GM08714 (cell line): ENCODE measurements around the gene ATP13A3.
"Not testable (repeated sequence)": the region's sequence is repeated elsewhere in the genome, so short reads cannot be mapped to it uniquely, and the experiment has no call there.

Experiments used
- H3K4me3 ChIP-seq: fragments of 200-500 bp; sonication (Bioruptor generic); 2 replicates; pipeline ENCODE4 v1.5.1; 2014; ENCODE audit warnings: mild to moderate bottlenecking, low read length, inconsistent platforms
- ZNF274 ChIP-seq: IDR thresholded peaks from 2 replicates; pipeline ENCODE4 v1.6.1; 2012; ENCODE audit warnings: mild to moderate bottlenecking, low read depth, low read length

ATP13A3 gene

DNA sequence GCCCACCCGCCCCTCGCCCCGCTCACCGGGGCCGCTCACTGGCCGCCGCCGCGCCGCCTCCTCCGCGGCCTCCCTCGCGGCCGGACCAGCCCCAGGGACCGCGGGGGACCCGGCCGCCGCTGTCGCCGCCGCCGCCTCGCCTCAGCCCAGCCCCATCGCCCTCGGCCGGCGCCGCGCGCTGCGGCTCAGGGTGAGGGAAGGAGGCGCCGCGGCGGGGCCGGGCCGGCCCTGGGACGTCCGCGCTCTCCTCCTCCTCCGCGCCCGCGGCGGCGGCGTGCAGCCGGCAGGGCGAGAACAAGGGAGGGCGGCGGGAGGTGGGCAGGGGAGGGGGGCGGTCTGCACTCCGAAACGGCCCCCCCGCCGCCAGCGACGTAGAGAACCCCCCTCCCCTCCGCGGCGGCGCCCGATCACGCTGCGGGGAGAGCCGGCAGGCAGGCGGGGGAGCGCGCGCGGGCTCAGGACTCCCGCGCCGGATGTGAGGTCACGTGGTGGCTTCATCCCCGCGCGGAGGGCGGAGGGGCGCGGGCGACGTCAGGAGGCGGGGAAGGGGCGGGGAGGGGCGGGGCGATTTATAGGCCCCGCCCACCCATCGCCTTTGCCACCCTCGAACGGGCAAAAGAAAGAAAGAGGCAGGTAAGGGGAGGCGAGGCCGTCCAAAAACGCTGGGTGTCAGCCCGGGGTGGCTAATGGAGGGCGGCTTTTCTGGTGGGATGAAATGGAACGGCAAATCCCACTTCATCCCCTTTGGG, at the start of gene ATP13A3:
Gene ATP13A3, minus strand, starts transcription at position 463 of the 749 bp plus-strand sequence. CDS start 24,812 bp downstream, outside the sequence.
- TF ChIP-seq ZNF274: no peak
- peak within 1 kb of the TSS; percentile 81 for H3K4me3 ChIP-seq

DNA sequence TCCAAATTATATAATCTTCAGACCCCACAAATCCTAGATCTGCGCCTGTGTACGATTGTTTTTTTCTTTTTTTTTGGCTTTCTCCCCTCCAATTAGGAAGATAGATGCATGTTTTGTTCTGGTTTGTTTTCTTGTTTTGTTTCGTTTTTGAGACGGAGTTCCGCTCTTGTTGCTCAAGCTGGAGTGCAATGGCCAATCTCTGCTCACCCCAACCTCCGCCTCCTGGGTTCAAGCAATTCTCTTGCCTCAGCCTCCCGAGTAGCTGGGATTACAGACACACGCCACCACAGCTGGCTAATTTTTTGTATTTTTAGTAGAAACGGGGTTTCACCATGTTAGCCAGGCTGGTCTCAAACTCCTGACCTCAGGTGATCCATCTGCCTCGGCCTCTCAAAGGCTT, 48.4 kb upstream of the ATP13A3 start:
- H3K4me3 ChIP-seq: not testable (repeated sequence)

DNA sequence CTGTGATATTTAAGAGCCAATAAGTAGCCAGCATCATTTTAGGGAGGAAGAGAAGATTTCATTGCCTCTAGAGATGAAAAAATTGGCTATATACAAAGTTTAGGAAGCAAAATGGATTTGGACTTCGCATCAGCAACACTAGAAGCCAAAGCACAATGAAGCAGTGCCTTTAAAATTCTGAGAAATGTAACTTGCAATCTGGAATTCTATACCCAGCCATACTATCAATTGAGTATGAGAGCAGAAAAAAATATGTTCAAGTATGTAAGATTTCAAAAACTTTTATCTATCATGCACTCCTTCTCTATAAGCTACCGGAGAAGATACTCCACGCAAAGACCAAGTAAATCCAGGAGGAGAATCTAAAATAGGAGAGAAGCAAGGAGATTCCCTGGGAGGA, 47.4 kb upstream of the ATP13A3 start:
- no peak for TF ChIP-seq ZNF274
- H3K4me3 ChIP-seq: no peak overlapping the region

DNA sequence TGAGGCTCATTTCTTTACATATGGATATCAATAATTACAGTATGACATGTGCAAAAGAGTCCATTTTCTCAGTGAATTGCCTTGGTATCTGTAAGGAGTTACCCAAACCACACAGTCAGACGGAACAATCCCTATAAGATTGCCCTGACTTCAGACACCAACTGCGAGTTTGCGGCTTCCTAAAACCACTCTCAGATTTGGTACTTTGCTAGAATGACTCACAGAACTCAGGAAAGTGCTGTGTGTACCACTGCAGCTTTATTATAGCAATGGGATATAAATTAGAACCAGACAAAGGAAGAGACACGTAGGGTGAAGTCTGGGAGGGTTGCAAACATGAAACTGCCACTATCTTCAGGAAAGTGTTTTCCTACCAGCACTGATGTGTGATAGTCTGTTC, 45.8 kb upstream of the ATP13A3 start:
- H3K4me3 ChIP-seq: no peak overlapping the region
- TF ChIP-seq ZNF274: no peak

DNA sequence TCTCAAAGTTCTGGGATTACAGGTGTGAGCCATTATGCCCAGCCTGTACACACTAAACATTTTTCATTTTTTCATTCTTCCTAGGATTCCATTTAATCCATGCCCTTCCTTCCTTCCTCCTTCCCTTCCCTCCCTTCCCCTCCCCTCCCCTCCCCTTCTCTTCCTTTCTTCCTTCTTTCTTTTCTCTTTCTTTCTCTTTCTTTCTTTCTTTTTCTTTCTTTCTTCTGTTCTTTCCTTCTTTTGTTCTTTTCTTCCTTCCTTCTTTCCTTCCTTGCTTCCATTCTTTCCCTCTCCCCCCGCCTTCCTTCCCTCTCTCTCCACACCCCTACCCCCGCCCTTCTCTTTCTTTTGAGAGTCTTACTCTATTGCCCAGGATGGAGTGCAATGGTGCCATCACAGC, 40.9 kb upstream of the ATP13A3 start:
- no peak overlapping the region for H3K4me3 ChIP-seq
- no peak for TF ChIP-seq ZNF274

DNA sequence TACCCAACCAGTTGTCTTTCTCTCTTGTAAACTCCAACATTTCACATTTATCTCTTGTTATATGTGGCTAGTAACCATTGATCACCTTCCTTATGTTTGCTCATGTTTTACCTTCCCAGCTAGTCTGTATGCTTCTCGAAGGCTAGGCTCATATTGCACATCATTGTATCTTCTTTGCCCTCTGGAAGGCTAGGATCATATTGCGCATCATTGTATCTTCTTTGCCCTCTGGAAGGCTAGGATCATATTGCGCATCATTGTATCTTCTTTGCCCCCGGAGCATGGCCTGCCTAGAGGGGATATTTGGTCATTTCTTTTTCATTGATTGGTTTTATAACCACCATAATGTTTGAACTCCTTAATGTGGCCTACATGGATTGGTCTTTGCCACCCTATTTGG, 39.4 kb upstream of the ATP13A3 start:
- no peak for TF ChIP-seq ZNF274
- H3K4me3 ChIP-seq: no peak overlapping the region

DNA sequence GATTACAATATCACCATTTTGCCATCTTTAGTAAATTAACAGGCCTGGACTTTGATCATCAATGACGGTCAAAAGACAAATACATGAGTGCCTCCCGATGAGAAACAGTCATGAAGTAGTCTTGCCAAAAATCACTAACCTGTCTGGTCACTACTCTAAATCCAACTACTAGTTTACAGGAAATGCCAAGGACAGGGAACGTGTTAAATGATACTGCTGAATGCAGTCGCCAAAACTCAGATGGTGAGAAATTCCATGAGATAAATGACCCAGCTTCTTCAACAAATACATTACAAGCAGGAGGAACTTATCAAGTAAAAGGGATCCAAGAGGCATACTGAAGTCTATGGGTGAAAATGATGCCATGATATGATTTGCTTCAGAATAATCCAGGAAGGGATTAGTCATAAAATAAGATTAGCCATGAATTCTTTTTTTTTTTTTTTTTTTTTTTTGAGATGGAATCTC, 35.8 kb upstream of the ATP13A3 start:
- no peak overlapping the region for H3K4me3 ChIP-seq
- no peak for TF ChIP-seq ZNF274

DNA sequence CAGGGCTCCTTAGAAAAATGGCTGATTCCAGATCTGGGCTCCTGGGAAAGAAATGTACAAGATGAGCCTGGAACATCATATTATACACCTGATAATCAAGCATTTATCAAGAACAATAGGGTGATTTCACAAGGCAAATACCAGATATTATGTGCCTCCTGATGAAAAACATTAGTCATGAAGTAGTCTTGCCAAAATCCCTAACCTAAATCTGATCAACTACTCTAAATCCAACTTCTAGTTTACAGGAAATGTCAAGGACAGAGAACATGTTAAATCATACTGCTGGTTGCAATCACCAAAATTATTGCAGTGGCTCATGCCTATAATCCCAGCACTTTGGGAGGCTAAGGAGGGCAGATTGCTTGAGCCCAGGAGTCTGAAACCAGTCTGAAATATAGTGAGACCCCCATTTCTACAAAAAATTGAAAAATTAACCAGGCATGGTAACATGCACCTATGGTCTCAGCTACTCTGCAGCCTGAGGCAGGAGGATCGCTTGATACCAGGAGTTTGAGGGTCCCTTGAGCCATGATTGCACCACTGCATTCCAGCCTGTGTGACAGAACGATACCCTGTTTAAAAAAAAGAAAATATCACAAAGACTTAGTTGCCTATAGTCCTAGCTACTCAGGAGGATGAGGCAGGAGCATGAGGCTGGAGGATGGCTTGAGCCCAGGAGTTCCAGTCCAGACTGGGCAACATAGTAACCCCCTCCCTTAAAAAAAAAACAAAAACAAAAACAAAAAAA, 34.9 kb upstream of the ATP13A3 start:
- TF ChIP-seq ZNF274: no peak
- H3K4me3 ChIP-seq: no peak overlapping the region

DNA sequence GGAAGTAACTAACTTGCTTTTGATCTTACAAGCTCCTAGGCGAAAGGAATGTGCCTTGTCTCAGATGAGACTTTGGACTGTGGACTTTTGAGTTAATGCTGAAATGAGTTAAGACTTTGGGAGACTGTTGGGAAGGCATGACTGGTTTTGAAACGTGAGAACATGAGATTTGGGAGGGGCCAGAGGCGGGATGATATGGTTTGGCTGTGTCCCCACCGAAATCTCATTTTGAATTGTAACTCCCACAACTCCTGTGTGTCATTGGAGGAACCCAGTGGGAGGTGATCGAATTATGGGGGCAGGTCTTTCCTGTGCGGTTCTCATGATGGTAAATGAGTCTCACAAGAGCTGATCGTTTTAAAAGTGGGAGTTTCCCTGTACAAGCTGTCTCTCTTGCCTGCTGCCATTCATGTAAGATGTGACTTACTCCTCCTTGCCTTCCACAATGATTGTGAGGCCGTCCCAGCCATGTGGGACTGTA, 33.9 kb upstream of the ATP13A3 start:
- H3K4me3 ChIP-seq: not testable (repeated sequence)

DNA sequence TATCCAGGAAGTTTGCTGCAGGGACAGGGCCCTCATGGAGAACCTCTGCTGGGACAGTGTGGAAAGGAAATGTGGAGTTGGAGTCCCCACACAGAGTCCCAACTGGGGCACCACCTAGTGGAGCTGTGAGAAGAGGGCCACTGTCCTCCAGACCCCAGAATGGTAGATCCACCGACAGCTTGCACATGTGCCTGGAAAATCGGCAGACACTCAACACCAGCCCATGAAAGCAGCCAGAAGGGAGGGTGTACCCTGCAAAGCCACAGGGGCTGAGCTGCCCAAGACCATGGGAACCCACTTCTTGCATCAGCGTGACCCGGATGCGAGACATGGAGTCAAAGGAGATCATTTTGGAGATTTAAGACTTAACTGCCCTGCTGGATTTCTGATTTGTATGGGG, 33.4 kb upstream of the ATP13A3 start:
- H3K4me3 ChIP-seq: not testable (repeated sequence)

DNA sequence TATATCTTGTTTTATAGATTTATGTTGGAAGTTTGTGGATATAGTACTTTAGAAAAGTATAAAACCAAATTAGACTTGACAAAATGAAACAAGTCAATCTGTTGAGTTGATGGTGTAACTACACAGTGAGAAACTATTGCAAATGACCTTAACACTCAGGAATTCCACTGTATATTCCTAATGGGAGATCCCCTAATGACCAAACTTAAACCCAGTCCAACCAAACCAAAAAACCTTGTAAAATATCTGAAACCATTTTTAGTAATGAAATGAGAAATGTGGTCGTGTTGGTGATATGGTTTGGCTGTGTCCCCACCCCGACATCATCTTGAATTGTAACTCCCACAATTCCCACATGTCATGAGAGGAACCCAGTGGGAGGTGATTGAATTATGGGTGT, 31.9 kb upstream of the ATP13A3 start:
- TF ChIP-seq ZNF274: no peak
- no peak overlapping the region for H3K4me3 ChIP-seq

DNA sequence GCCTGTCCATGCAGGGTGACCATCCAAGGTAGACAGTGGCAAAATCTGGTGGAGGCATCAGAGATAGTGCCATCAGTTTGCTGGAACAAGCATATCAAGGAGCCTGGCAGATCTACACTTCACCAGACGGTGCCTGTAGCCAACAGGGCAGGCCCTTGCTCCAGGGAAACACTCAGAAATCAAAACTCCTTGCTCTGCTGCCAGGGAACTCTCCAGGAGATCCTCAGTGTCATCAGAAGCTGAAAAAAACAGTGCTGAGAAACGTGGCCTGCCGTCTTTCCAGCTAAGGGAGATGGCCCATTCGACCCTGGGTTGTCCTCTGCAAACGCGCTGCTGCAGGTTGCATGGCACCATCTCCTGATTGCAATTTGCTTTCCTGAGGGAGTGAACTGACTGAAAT, 30.5 kb upstream of the ATP13A3 start:
- TF ChIP-seq ZNF274: no peak
- H3K4me3 ChIP-seq: no peak overlapping the region

DNA sequence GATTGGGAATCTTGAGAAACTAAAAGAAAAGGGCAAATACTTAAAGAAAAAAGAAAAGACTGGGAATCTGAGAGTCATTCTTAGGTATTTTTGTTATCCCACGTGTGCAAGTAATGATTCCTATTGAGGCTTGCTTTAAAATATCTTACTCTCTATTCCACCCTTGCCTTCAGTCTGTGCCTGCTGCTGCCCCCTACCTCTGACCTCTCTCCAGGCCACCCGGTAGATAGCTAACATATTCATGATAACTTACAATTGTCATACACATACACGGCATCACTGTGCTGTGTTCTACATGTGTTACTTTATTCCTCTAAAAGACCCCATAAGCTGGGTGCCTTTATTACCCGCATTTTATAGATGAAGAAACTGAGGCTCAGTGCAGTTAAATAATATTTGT, 27.8 kb upstream of the ATP13A3 start:
- H3K4me3 ChIP-seq: no peak overlapping the region
- TF ChIP-seq ZNF274: no peak

DNA sequence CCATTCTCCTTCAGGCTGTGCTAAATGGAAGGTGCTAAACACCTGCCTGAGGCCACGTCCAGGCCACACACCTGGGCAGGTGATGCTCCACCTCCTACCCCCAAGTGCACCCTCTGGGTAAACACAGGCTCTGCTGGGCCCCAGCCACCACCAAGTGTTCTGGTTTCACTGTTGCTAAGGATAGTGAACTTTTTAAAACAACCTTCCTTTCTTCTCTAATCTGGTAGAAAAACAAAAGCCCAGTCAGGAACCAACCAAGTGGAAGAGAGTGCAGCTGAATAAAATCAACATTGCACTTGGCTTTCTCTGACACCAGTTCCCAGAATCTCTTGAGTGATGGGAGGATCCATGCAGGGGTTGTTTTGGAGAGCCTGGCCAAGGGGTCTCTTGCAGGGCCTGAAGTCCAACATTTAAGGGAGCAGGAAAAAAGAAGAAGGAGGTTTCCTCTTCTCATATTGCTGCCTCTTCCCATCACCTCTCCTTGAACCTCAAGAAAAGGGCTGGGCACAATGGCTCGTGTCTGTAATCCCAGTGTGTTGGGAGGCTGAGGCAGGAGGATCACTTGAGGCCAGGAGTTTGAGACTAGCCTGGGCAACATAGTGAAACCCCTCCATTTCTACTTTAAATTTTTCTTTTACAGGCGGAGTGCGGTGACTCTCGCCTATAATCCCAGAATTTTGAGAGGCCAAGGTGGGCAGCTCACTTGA, 26.2 kb upstream of the ATP13A3 start:
- TF ChIP-seq ZNF274: no peak
- no peak overlapping the region for H3K4me3 ChIP-seq
